H9 (cell line): ENCODE measurements around the gene ROBO2. TPM values are rescaled to one million over a fixed set of nuclear protein-coding genes. Genes with fewer than 3 reads are reported as not detected.

Experiments
- DNase-seq: peaks from one replicate; pipeline ENCODE4 v3.0.0-alpha.2; 2017
- H2AFZ ChIP-seq: one replicate; pipeline ENCODE4 v1.6.1; 2013; ENCODE audit warnings: mild to moderate bottlenecking, low read length, control low read depth, moderate library complexity
- H2AK5ac ChIP-seq: 2 replicates; pipeline ENCODE4 v1.6.1; 2013; ENCODE audit warnings: low read length, control low read depth, mixed read lengths; ENCODE audit not compliant: insufficient read length
- H2BK120ac ChIP-seq: one replicate; pipeline ENCODE4 v1.6.1; 2013; ENCODE audit warnings: low read depth, mild to moderate bottlenecking, low read length, control low read depth, inconsistent platforms; ENCODE audit not compliant: poor library complexity, severe bottlenecking
- H2BK12ac ChIP-seq: 2 replicates; pipeline ENCODE4 v1.6.1; 2013; ENCODE audit warnings: low read length, control low read depth, mixed read lengths, low read depth; ENCODE audit not compliant: insufficient read length
- H2BK15ac ChIP-seq: 2 replicates; pipeline ENCODE4 v1.6.1; 2013; ENCODE audit warnings: low read depth, low read length, control low read depth
- H2BK20ac ChIP-seq: one replicate; pipeline ENCODE4 v1.6.1; 2013; ENCODE audit warnings: low read depth, mild to moderate bottlenecking, low read length, control low read depth, inconsistent platforms; ENCODE audit not compliant: poor library complexity, severe bottlenecking
- H2BK5ac ChIP-seq: 2 replicates; pipeline ENCODE4 v1.6.1; 2013; ENCODE audit warnings: low read length, control low read depth, mixed read lengths; ENCODE audit not compliant: insufficient read length
- H3K14ac ChIP-seq: 2 replicates; pipeline ENCODE4 v1.6.1; 2013; ENCODE audit warnings: low read length, control low read depth; ENCODE audit not compliant: insufficient read depth
- H3K18ac ChIP-seq: 2 replicates; pipeline ENCODE4 v1.6.1; 2013; ENCODE audit warnings: low read depth, mild to moderate bottlenecking, mixed read lengths, low read length, control low read depth; ENCODE audit not compliant: insufficient read length
- H3K23ac ChIP-seq: 2 replicates; pipeline ENCODE4 v1.6.1; 2013; ENCODE audit warnings: low read length, control low read depth, mixed read lengths, low read depth; ENCODE audit not compliant: insufficient read length
- H3K23me2 ChIP-seq: 2 replicates; pipeline ENCODE4 v1.6.1; 2013; ENCODE audit warnings: low read depth, mild to moderate bottlenecking, mixed read lengths, low read length, control low read depth; ENCODE audit not compliant: insufficient read length, poor library complexity, severe bottlenecking
- H3K27ac ChIP-seq: 2 replicates; pipeline ENCODE4 v1.5.1; 2013; ENCODE audit warnings: low read length, control low read depth, mixed read lengths, low read depth; ENCODE audit not compliant: insufficient read length
- H3K27me3 ChIP-seq: 2 replicates; pipeline ENCODE4 v1.6.1; 2013; ENCODE audit warnings: low read length, control low read depth, inconsistent platforms; ENCODE audit not compliant: insufficient read depth
- H3K4ac ChIP-seq: 2 replicates; pipeline ENCODE4 v1.6.1; 2013; ENCODE audit warnings: low read depth, mild to moderate bottlenecking, control low read depth, inconsistent platforms, low read length, moderate library complexity
- H3K4me1 ChIP-seq: 2 replicates; pipeline ENCODE4 v1.6.1; 2013; ENCODE audit warnings: low read length, control low read depth, inconsistent platforms; ENCODE audit not compliant: insufficient read depth
- H3K4me2 ChIP-seq: 2 replicates; pipeline ENCODE4 v1.6.1; 2013; ENCODE audit warnings: low read length, control low read depth, mixed read lengths; ENCODE audit not compliant: insufficient read length, insufficient read depth
- H3K56ac ChIP-seq: 2 replicates; pipeline ENCODE4 v1.6.1; 2013; ENCODE audit warnings: low read depth, mild to moderate bottlenecking, mixed read lengths, low read length, control low read depth; ENCODE audit not compliant: insufficient read length
- H3K79me1 ChIP-seq: 2 replicates; pipeline ENCODE4 v1.6.1; 2013; ENCODE audit warnings: low read depth, mild to moderate bottlenecking, moderate library complexity, low read length, control low read depth, inconsistent platforms; ENCODE audit not compliant: insufficient read depth, poor library complexity, severe bottlenecking
- H3K79me2 ChIP-seq: 2 replicates; pipeline ENCODE4 v1.6.1; 2013; ENCODE audit warnings: low read length, control low read depth, inconsistent platforms; ENCODE audit not compliant: insufficient read depth
- H3K9ac ChIP-seq: 2 replicates; pipeline ENCODE4 v1.6.1; 2013; ENCODE audit warnings: low read length, control low read depth, mixed read lengths; ENCODE audit not compliant: insufficient read length; ENCODE audit errors: extremely low read depth
- H3K9me3 ChIP-seq: one replicate; pipeline ENCODE4 v1.6.1; 2013; ENCODE audit warnings: low read depth, low read length, inconsistent platforms; ENCODE audit not compliant: control insufficient read depth
- H3T11ph ChIP-seq: one replicate; pipeline ENCODE4 v1.6.1; 2013; ENCODE audit warnings: mild to moderate bottlenecking, low read length, control low read depth, inconsistent platforms
- H4K20me1 ChIP-seq: one replicate; pipeline ENCODE4 v1.6.1; 2013; ENCODE audit not compliant: control insufficient read depth, insufficient read length, insufficient read depth
- H4K5ac ChIP-seq: 2 replicates; pipeline ENCODE4 v1.6.1; 2013; ENCODE audit warnings: low read depth, mild to moderate bottlenecking, mixed read lengths, low read length, control low read depth; ENCODE audit not compliant: insufficient read length
- H4K8ac ChIP-seq: replicated peaks from 2 replicates; pipeline ENCODE4 v1.6.1; 2013; ENCODE audit warnings: low read length, control low read depth, mixed read lengths, low read depth; ENCODE audit not compliant: insufficient read length
- H4K91ac ChIP-seq: 2 replicates; pipeline ENCODE4 v1.6.1; 2013; ENCODE audit warnings: low read depth, mild to moderate bottlenecking, moderate library complexity, mixed read lengths, low read length, control low read depth; ENCODE audit not compliant: insufficient read length
- H3K27ac Mint-ChIP-seq, 3 experiments: 2 replicates in 2 of 3; 3 replicates in 1 of 3; pipeline ENCODE4 v1.8.0; 2020 to 2021; ENCODE audit warnings: mixed read lengths in 3 of 3, mild to moderate bottlenecking in 1 of 3, moderate library complexity in 1 of 3
- H3K27me3 Mint-ChIP-seq: 2 replicates; pipeline ENCODE4 v1.8.0; 2021; ENCODE audit warnings: low read depth, mild to moderate bottlenecking, moderate library complexity, mixed read lengths
- H3K36me3 Mint-ChIP-seq, 3 experiments: 2 replicates in 2 of 3; 3 replicates in 1 of 3; pipeline ENCODE4 v1.8.0; 2020 to 2021; ENCODE audit warnings: low read depth in 3 of 3, mixed read lengths in 3 of 3; ENCODE audit not compliant: insufficient read depth in 1 of 3
- H3K4me1 Mint-ChIP-seq, 2 experiments: 2 replicates each; pipeline ENCODE4 v1.8.0; 2020; ENCODE audit warnings: mixed read lengths in 2 of 2
- H3K4me3 Mint-ChIP-seq, 2 experiments: 2 replicates in 1 of 2; 3 replicates in 1 of 2; pipeline ENCODE4 v1.8.0; 2020 to 2021; ENCODE audit warnings: mild to moderate bottlenecking in 2 of 2, mixed read lengths in 2 of 2, moderate library complexity in 1 of 2
- H3K9me3 Mint-ChIP-seq, 2 experiments: 2 replicates in 1 of 2; 3 replicates in 1 of 2; pipeline ENCODE4 v1.8.0; 2020; ENCODE audit warnings: mild to moderate bottlenecking in 2 of 2, mixed read lengths in 2 of 2, moderate library complexity in 1 of 2
- WGBS: extraction: QIAGEN DNeasy Blood & Tissue Kit; methylation state at CpG from one replicate; pipeline ENCODE4 v1.1.7; 2013; ENCODE audit warnings: missing lambda C conversion rate, low lambda C conversion rate, mixed read lengths; ENCODE audit not compliant: insufficient read length; ENCODE audit errors: extremely low coverage; 5-methylcytosine and 5-hydroxymethylcytosine counted together
- total RNA-seq: library from RNA; stranded (reverse); gene quantifications from 2 replicates; pipeline ENCODE4 v1.2.1, GENCODE V29; 2021
- TF ChIP-seq, protein P1 (sequence below): fragments of 200-600 bp; sonication (generic); conservative IDR thresholded peaks from 3 replicates; pipeline ENCODE4 v1.8.0; 2021; ENCODE audit warnings: antibody characterized with exemption, mild to moderate bottlenecking

ROBO2 gene
- total RNA-seq, 1 experiment from 2014 or later: 2.3 TPM

DNA sequence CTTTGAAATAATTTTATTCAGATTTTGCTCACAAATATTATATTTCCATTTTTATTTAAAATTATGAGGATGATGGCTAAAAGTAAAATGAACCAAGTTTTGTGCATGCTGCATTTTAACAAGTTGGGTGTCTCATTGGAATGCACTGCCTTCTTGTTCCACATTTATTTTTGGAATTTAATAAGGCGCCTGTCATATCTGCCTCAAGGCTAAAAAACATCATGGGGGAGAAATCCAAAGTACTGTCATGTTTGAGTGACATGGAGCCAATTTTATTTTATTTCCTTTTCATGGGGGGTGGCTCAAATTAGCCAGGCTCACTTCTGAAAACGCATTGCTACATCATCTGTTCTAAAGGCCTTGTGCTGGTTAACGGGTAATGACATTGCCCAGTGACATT, 205.1 kb downstream of the ROBO2 start:
- H3K27ac Mint-ChIP-seq: no peak overlapping the region
- no peak overlapping the region for H3K18ac ChIP-seq
- no peaks in the 10 kb centered on the region for H4K20me1 ChIP-seq
- no peak overlapping the region for H2BK120ac ChIP-seq
- no peak overlapping the region for H3K27ac ChIP-seq
- no peak for DNase-seq
- no peak overlapping the region for H4K91ac ChIP-seq
- no peak overlapping the region for H4K5ac ChIP-seq
- H2BK20ac ChIP-seq: no peak overlapping the region
- no peak overlapping the region for H3K56ac ChIP-seq
- no peaks in the 10 kb centered on the region for H3K79me1 ChIP-seq
- no peak overlapping the region for H3K9ac ChIP-seq
- no peak overlapping the region for H2BK12ac ChIP-seq
- H3K14ac ChIP-seq: no peak overlapping the region
- H2BK5ac ChIP-seq: no peak overlapping the region
- H3K9me3 Mint-ChIP-seq: peaks cover 8 to 11% of the 10 kb centered on the region in 2 experiments
- no peak overlapping the region for H2AFZ ChIP-seq
- no peaks in the 10 kb centered on the region for H3K23me2 ChIP-seq
- no peak overlapping the region for H3K4ac ChIP-seq
- TF ChIP-seq, protein P1, sequence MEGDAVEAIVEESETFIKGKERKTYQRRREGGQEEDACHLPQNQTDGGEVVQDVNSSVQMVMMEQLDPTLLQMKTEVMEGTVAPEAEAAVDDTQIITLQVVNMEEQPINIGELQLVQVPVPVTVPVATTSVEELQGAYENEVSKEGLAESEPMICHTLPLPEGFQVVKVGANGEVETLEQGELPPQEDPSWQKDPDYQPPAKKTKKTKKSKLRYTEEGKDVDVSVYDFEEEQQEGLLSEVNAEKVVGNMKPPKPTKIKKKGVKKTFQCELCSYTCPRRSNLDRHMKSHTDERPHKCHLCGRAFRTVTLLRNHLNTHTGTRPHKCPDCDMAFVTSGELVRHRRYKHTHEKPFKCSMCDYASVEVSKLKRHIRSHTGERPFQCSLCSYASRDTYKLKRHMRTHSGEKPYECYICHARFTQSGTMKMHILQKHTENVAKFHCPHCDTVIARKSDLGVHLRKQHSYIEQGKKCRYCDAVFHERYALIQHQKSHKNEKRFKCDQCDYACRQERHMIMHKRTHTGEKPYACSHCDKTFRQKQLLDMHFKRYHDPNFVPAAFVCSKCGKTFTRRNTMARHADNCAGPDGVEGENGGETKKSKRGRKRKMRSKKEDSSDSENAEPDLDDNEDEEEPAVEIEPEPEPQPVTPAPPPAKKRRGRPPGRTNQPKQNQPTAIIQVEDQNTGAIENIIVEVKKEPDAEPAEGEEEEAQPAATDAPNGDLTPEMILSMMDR: no peak
- no peaks in the 10 kb centered on the region for H3K9me3 ChIP-seq
- H3K27me3 ChIP-seq: no peaks in the 10 kb centered on the region
- no peaks in the 10 kb centered on the region; the same call in 1 of the 2 replicates for H3K4me1 ChIP-seq
- H3K4me2 ChIP-seq: no peak overlapping the region
- no peak overlapping the region for H4K8ac ChIP-seq
- no peak overlapping the region for H2BK15ac ChIP-seq
- H3K79me2 ChIP-seq: no peaks in the 10 kb centered on the region
- peaks cover 5 to 8% (median 5%) of the 10 kb centered on the region in 3 experiments; a peak in 6 of 7 replicates for H3K36me3 Mint-ChIP-seq
- peaks cover 3 to 6% of the 10 kb centered on the region in 2 experiments; a peak in 2 of 4 replicates for H3K4me1 Mint-ChIP-seq
- no peak overlapping the region for H3T11ph ChIP-seq
- no peak overlapping the region for H2AK5ac ChIP-seq
- no peak overlapping the region for H3K4me3 Mint-ChIP-seq
- H3K23ac ChIP-seq: no peak overlapping the region
- no CpG with 5 or more reads among the region's 3 CpGs for WGBS
- no peaks in the 10 kb centered on the region for H3K27me3 Mint-ChIP-seq
